ENCODE results near the gene JPH3. TPM values are rescaled to one million over a fixed set of nuclear protein-coding genes. Genes with fewer than 3 reads are reported as not detected.

Gene JPH3
- total and polyA plus RNA-seq, 2 experiments from 2014 or later = not detected

GRCh38 chr16:87654826-87655225 is 52.5 kb downstream of the JPH3 start:
- Histone ChIP-seq H2AFZ (no peak overlapping the region), H3K9ac (no peak overlapping the region), H3K4me2 (ENCODE audit: unreplicated experiment) (no peak overlapping the region), H3K9me3 (ENCODE audit: low read depth) (no peaks in the 10 kb centered on the region), H3F3A (ENCODE audit: insufficient read depth) (no peaks in the 10 kb centered on the region), H3K27me3 (replicated peaks; ENCODE audit: insufficient read depth) (peaks cover 31% of the 10 kb centered on the region), H3K27ac (no peak overlapping the region), H3K9me2 (ENCODE audit: insufficient read depth) (no peaks in the 10 kb centered on the region), H3K4me3 (no peak overlapping the region), H3K79me2 (ENCODE audit: insufficient read depth) (no peaks in the 10 kb centered on the region), H4K20me1 (ENCODE audit: insufficient read depth) (no peaks in the 10 kb centered on the region), H3K4me1 (ENCODE audit: insufficient read depth) (no peaks in the 10 kb centered on the region), H3K36me3 (ENCODE audit: low read depth) (no peaks in the 10 kb centered on the region)
- no peak for TF ChIP-seq EZH2 (IDR thresholded peaks at IDR 0.05; ENCODE audit: insufficient read depth, poor library complexity, severe bottlenecking)
- TF ChIP-seq EZH2phosphoT487 (IDR thresholded peaks at IDR 0.05; ENCODE audit: insufficient read depth, low read depth) = no peak
- no peak for DNase-seq
- in situ Hi-C loops (cut with MboI) = no loop called here
- 82 to 83% methylated on average over 22 to 25 of the region's 25 CpGs for WGBS, 2 experiments (ENCODE audit: low coverage in 1 of 2, low lambda C conversion rate in 2 of 2, missing lambda C conversion rate in 2 of 2)

DNA sequence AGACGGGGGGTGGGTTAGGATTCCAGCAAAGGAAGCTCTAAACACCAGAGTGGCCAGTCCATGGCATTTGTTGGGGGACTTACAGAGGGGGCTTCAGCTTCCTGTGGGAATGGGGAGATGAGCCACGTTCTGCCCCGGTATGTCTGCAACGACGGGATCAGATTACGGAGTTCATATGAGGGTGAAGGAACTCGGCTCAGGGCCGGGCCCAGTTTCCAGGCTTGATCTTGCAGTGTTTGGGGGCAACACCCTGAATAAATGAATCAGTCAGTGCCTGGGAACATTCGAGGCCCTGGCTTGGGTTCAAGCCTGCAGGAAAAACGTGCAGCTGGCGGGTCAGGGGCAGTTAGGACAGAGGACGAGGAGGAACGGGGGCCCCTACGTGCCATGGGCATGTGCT is 54.0 kb downstream of the JPH3 start:
- H3K4me3 ChIP-seq = no peak overlapping the region
- H3K9me3 ChIP-seq (ENCODE audit: low read depth) = no peaks in the 10 kb centered on the region
- no peaks in the 10 kb centered on the region for H3F3A ChIP-seq (ENCODE audit: insufficient read depth)
- peaks cover 30% of the 10 kb centered on the region for H3K27me3 ChIP-seq (replicated peaks; ENCODE audit: insufficient read depth)
- H3K9ac ChIP-seq = no peak overlapping the region
- no peaks in the 10 kb centered on the region for H3K4me1 ChIP-seq (ENCODE audit: insufficient read depth)
- DNase-seq = no peak
- no peak overlapping the region for H2AFZ ChIP-seq
- H4K20me1 ChIP-seq (ENCODE audit: insufficient read depth) = no peaks in the 10 kb centered on the region
- 24 to 29% methylated on average over 14 of the region's 14 CpGs for WGBS, 2 experiments (ENCODE audit: low coverage in 1 of 2, low lambda C conversion rate in 2 of 2, missing lambda C conversion rate in 2 of 2)
- no peak overlapping the region for H3K27ac ChIP-seq
- in situ Hi-C loops (cut with MboI) = no loop called here
- H3K4me2 ChIP-seq (ENCODE audit: unreplicated experiment) = no peak overlapping the region
- H3K36me3 ChIP-seq (ENCODE audit: low read depth) = no peaks in the 10 kb centered on the region
- TF ChIP-seq EZH2 (IDR thresholded peaks at IDR 0.05; ENCODE audit: insufficient read depth, poor library complexity, severe bottlenecking) = no peak
- TF ChIP-seq EZH2phosphoT487 (IDR thresholded peaks at IDR 0.05; ENCODE audit: insufficient read depth, low read depth) = no peak
- H3K9me2 ChIP-seq (ENCODE audit: insufficient read depth) = no peaks in the 10 kb centered on the region
- H3K79me2 ChIP-seq (ENCODE audit: insufficient read depth) = no peaks in the 10 kb centered on the region

DNA sequence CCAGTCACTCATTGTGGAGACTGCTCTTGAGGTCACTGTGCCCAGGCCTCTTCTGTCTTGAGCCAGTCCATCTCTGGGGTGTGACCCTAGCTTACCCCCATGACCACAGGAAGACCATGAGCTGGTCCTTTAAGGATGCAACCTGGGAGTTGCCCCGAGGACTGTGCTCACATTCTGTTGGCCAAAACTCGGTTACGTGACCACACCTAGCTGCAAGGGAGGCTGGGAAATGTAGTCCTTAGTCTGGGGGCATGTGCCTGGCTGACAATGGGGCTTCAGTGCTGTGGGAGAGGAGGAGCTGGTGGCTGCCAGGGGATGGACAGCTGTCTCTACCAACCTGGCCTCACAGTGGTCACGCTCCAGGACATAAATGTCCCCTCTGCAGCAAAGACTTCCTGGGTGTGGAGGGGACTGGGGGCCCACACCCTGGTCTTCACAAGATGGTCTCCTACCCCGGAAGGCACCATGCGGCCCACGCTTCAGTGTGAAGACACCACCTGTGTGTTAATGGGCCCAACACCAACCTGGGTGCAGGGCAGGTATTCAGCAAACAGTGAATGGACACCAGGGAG is 55.4 kb downstream of the JPH3 start:
- TF ChIP-seq EZH2phosphoT487 (IDR thresholded peaks at IDR 0.05; ENCODE audit: insufficient read depth, low read depth) (no peak), EZH2 (IDR thresholded peaks at IDR 0.05; ENCODE audit: insufficient read depth, poor library complexity, severe bottlenecking) (no peak)
- Histone ChIP-seq H3F3A (ENCODE audit: insufficient read depth) (no peaks in the 10 kb centered on the region), H3K4me3 (no peak overlapping the region), H3K36me3 (ENCODE audit: low read depth) (no peaks in the 10 kb centered on the region), H3K9me3 (ENCODE audit: low read depth) (no peaks in the 10 kb centered on the region), H3K9me2 (ENCODE audit: insufficient read depth) (no peaks in the 10 kb centered on the region), H4K20me1 (ENCODE audit: insufficient read depth) (no peaks in the 10 kb centered on the region), H3K4me2 (ENCODE audit: unreplicated experiment) (no peak overlapping the region), H2AFZ (no peak overlapping the region), H3K27me3 (replicated peaks; ENCODE audit: insufficient read depth) (peaks cover 31% of the 10 kb centered on the region), H3K9ac (no peak overlapping the region), H3K79me2 (ENCODE audit: insufficient read depth) (no peaks in the 10 kb centered on the region), H3K27ac (no peak overlapping the region), H3K4me1 (ENCODE audit: insufficient read depth) (no peaks in the 10 kb centered on the region)
- peak; percentile 29 for DNase-seq
- 60 to 72% methylated on average over 7 of the region's 7 CpGs for WGBS, 2 experiments (ENCODE audit: low coverage in 1 of 2, low lambda C conversion rate in 2 of 2, missing lambda C conversion rate in 2 of 2)
- in situ Hi-C loops (cut with MboI) = no loop called here

- Histone ChIP-seq H3K4me3 (no peak overlapping the region), H2AFZ (no peak overlapping the region), H3K9ac (no peak overlapping the region), H3K27me3 (replicated peaks; ENCODE audit: insufficient read depth) (peaks cover 40% of the 10 kb centered on the region), H3F3A (ENCODE audit: insufficient read depth) (no peaks in the 10 kb centered on the region), H3K4me2 (ENCODE audit: unreplicated experiment) (no peak overlapping the region), H3K36me3 (ENCODE audit: low read depth) (no peaks in the 10 kb centered on the region), H4K20me1 (ENCODE audit: insufficient read depth) (no peaks in the 10 kb centered on the region), H3K27ac (no peak overlapping the region), H3K4me1 (ENCODE audit: insufficient read depth) (no peaks in the 10 kb centered on the region), H3K9me3 (ENCODE audit: low read depth) (no peaks in the 10 kb centered on the region), H3K9me2 (ENCODE audit: insufficient read depth) (no peaks in the 10 kb centered on the region), H3K79me2 (ENCODE audit: insufficient read depth) (no peaks in the 10 kb centered on the region)
- 35 to 40% methylated on average over 14 of the region's 14 CpGs for WGBS, 2 experiments (ENCODE audit: low coverage in 1 of 2, low lambda C conversion rate in 2 of 2, missing lambda C conversion rate in 2 of 2)
- in situ Hi-C loops (cut with MboI) = no loop called here
- no peak for DNase-seq
- no peak for TF ChIP-seq EZH2phosphoT487 (IDR thresholded peaks at IDR 0.05; ENCODE audit: insufficient read depth, low read depth)
- TF ChIP-seq EZH2 (IDR thresholded peaks at IDR 0.05; ENCODE audit: insufficient read depth, poor library complexity, severe bottlenecking) = no peak
Measured at GRCh38 chr16:87658564-87659225, 56.4 kb downstream of the JPH3 start.
